ENCODE data around the gene NANOS2.

- no peak for TF ChIP-seq CTCF (IDR thresholded peaks at IDR 0.05)
- no peak for TF ChIP-seq EZH2 (IDR thresholded peaks at IDR 0.05)
- TF ChIP-seq EZH2phosphoT487 (IDR thresholded peaks at IDR 0.05), result no peak
Observed at GRCh38 chr19:45883881-45884681, 30.5 kb downstream of the NANOS2 start.
